Stomach (tissue), 9 donors: ENCODE measurements around the gene DMAC2L. TPM values are rescaled to one million over a fixed set of nuclear protein-coding genes. Genes with fewer than 3 reads are reported as not detected.

Experiments used
- DNase-seq, 2 donors: peaks; one replicate each; pipeline versions ENCODE4 v3.0.0 to v3.0.0-alpha.2; 2013 to 2019
- H3K27ac ChIP-seq, 5 donors: fragments of 200-600 bp in 4 of 5; sonication (generic) in 4 of 5; one replicate each; pipeline ENCODE4 v1.5.1; 2013 to 2019; ENCODE audit warnings: mild to moderate bottlenecking in 1 of 5, moderate library complexity in 1 of 5
- H3K27me3 ChIP-seq, 3 donors: fragments of 200-600 bp; sonication (generic); one replicate each; pipeline ENCODE4 v1.5.1; 2017 to 2019; ENCODE audit warnings: mixed run types in 1 of 3
- H3K36me3 ChIP-seq, 4 donors: fragments of 200-600 bp; sonication (generic); 1 replicate in 3 of 4; 2 replicates in 1 of 4; pipeline ENCODE4 v1.5.1; 2016 to 2019
- H3K4me1 ChIP-seq, 4 donors: fragments of 200-600 bp; sonication (generic); one replicate each; pipeline ENCODE4 v1.5.1; 2016 to 2019
- H3K4me3 ChIP-seq, 4 donors: fragments of 200-600 bp; sonication (generic) in 3 of 4; one replicate each; pipeline ENCODE4 v1.5.1; 2016 to 2019; ENCODE audit warnings: mild to moderate bottlenecking in 1 of 4
- H3K9me3 ChIP-seq, 4 donors: fragments of 200-600 bp; sonication (generic); one replicate each; pipeline ENCODE4 v1.5.1; 2016 to 2019
- CTCF ChIP-seq, 7 experiments: fragments of 450-650 bp in 4 of 7; fragments of 200-600 bp in 3 of 7; sonication (generic) in 3 of 7; IDR thresholded peaks; one replicate each; pipeline ENCODE4 v1.5.1; 2016 to 2019; ENCODE audit warnings: antibody characterized with exemption in 7 of 7, control low read depth in 2 of 7, mild to moderate bottlenecking in 1 of 7
- EP300 ChIP-seq: sonication (generic); formaldehyde crosslinking; IDR thresholded peaks from one replicate; pipeline ENCODE4 v1.6.1; 2017; ENCODE audit warnings: antibody characterized with exemption
- POLR2A ChIP-seq, 4 donors: fragments of 450-650 bp; IDR thresholded peaks; one replicate each; pipeline ENCODE4 v1.6.1; 2016; ENCODE audit warnings: antibody characterized with exemption in 4 of 4, control low read depth in 2 of 4, mild to moderate bottlenecking in 1 of 4, moderate library complexity in 1 of 4
- POLR2AphosphoS5 ChIP-seq, 3 donors: sonication (generic); formaldehyde crosslinking; IDR thresholded peaks; one replicate each; pipeline ENCODE4 v1.6.1; 2016; ENCODE audit warnings: antibody characterized with exemption in 3 of 3
- WGBS, 5 donors: extraction: QIAGEN DNeasy Blood & Tissue Kit in 3 of 5; methylation state at CpG; one replicate each; pipeline versions ENCODE4 v1.1.5 to v1.1.7; 2013 to 2018; 5-methylcytosine and 5-hydroxymethylcytosine counted together
- intact Hi-C: fragments of 100-400 bp; cut with DNase I; formaldehyde crosslinking; loops from one replicate; pipeline ENCODE4 v1.15.1; 2023; ENCODE audit warnings: low total_unique reads
- polyA plus RNA-seq, 3 donors: library from polyadenylated mRNA; stranded (reverse); fragments of 200-250 nt; gene quantifications; one replicate each; pipeline ENCODE4 v1.2.3, GENCODE V29; 2013
- total RNA-seq, 5 donors: library from RNA; depleted of rRNA; stranded (reverse); fragments of >200 nt; gene quantifications; one replicate each; pipeline versions ENCODE4 v1.1.0 to v1.2.3, GENCODE V29; 2014 to 2016
- donor health status: healthy with polysubstance abuse.
- donor health status: Bipolar disorder and iron deficiency.
- donor health status: healthy.

Gene DMAC2L
- total and polyA plus RNA-seq, 8 donors, result 1.3 to 83.4 (median 15.4) TPM

- Histone ChIP-seq H3K9me3 (no peaks in the 10 kb centered on the region), H3K27me3 (no peaks in the 10 kb centered on the region), H3K4me1 (peaks cover 0 to 30% (median 20%) of the 10 kb centered on the region in 4 donors), H3K4me3 (no peak overlapping the region), H3K36me3 (no peaks in the 10 kb centered on the region), H3K27ac (no peak overlapping the region)
- no peak for DNase-seq
- no peak for TF ChIP-seq POLR2A (IDR thresholded peaks at IDR 0.05)
- TF ChIP-seq CTCF (IDR thresholded peaks at IDR 0.05), result no peak
- TF ChIP-seq POLR2AphosphoS5 (IDR thresholded peaks at IDR 0.05), result no peak
- TF ChIP-seq EP300, result no peak
- intact Hi-C loops, result no loop called here
- WGBS, 5 donors, result 77 to 95% (median 85%) methylated on average over 7 of the region's 7 CpGs
These were observed 32.1 kb downstream of the DMAC2L start for GRCh38 chr14:50344116-50344775.

- Histone ChIP-seq H3K27ac (peak overlapping the region in 1 of 5 donors; percentile 35), H3K27me3 (no peaks in the 10 kb centered on the region), H3K4me1 (peaks cover 0 to 29% (median 15%) of the 10 kb centered on the region in 4 donors), H3K4me3 (no peak overlapping the region), H3K9me3 (no peaks in the 10 kb centered on the region), H3K36me3 (no peaks in the 10 kb centered on the region)
- DNase-seq, result no peak
- intact Hi-C loops, result no loop called here
- TF ChIP-seq POLR2A (IDR thresholded peaks at IDR 0.05) (no peak), POLR2AphosphoS5 (IDR thresholded peaks at IDR 0.05) (no peak), CTCF (IDR thresholded peaks at IDR 0.05) (no peak), EP300 (no peak)
- WGBS, 5 donors, result 56 to 82% (median 70%) methylated on average over 4 of the region's 4 CpGs
These were observed 32.9 kb downstream of the DMAC2L start for GRCh38 chr14:50344876-50345563.

GRCh38 chr14:50345846-50346422, 33.8 kb downstream of the DMAC2L start:
- no peaks in the 10 kb centered on the region for H3K36me3 ChIP-seq
- H3K27ac ChIP-seq, result peak overlapping the region in 2 of 5 donors; percentile 7 to 35
- intact Hi-C loops, result no loop called here
- TF ChIP-seq POLR2A (IDR thresholded peaks at IDR 0.05) (no peak), EP300 (no peak), CTCF (IDR thresholded peaks at IDR 0.05) (no peak), POLR2AphosphoS5 (IDR thresholded peaks at IDR 0.05) (no peak)
- peaks cover 0 to 29% (median 15%) of the 10 kb centered on the region in 4 donors for H3K4me1 ChIP-seq
- no peaks in the 10 kb centered on the region for H3K27me3 ChIP-seq
- WGBS, 5 donors, result 60 to 68% (median 62%) methylated on average over 6 of the region's 6 CpGs
- H3K4me3 ChIP-seq, result no peak overlapping the region
- no peaks in the 10 kb centered on the region for H3K9me3 ChIP-seq
- no peak for DNase-seq

- DNase-seq, result peak in 1 of 2 donors; percentile 71
- intact Hi-C loops, result no loop called here
These were observed 35.4 kb downstream of the DMAC2L start for GRCh38 chr14:50347521-50347920.

More at GRCh38 chr14:50347521-50347920, 35.4 kb downstream of the DMAC2L start:
- peak overlapping the region in 2 of 5 donors; percentile 38 to 40 for H3K27ac ChIP-seq
- peaks cover 0 to 23% (median 15%) of the 10 kb centered on the region in 4 donors for H3K4me1 ChIP-seq
- TF ChIP-seq POLR2A (IDR thresholded peaks at IDR 0.05) (no peak), POLR2AphosphoS5 (IDR thresholded peaks at IDR 0.05) (no peak), CTCF (IDR thresholded peaks at IDR 0.05) (no peak), EP300 (no peak)
- no peaks in the 10 kb centered on the region for H3K36me3 ChIP-seq
- no peaks in the 10 kb centered on the region for H3K27me3 ChIP-seq
- H3K9me3 ChIP-seq, result no peaks in the 10 kb centered on the region
- WGBS, 5 donors, result 0 to 97% (median 83%) methylated on average over 1 of the region's 1 CpG
- no peak overlapping the region for H3K4me3 ChIP-seq
